Trophoblast cell (in vitro differentiated cells and primary cell): Measurements from ENCODE around the gene KCNT1.

Experiments
- DNase-seq, 2 donors: peaks; one replicate each; pipeline ENCODE4 v3.0.0-alpha.2; 2016
- H2AFZ ChIP-seq: 2 replicates; pipeline ENCODE4 v1.6.1; 2013; ENCODE audit warnings: low read length, moderate library complexity, mild to moderate bottlenecking; ENCODE audit not compliant: insufficient read depth, poor library complexity
- H2AK5ac ChIP-seq: 2 replicates; pipeline ENCODE4 v1.6.1; 2013; ENCODE audit warnings: mild to moderate bottlenecking, low read length
- H2BK120ac ChIP-seq: 2 replicates; pipeline ENCODE4 v1.6.1; 2013; ENCODE audit warnings: low read length, mild to moderate bottlenecking, moderate library complexity; ENCODE audit not compliant: insufficient read depth, poor library complexity
- H2BK12ac ChIP-seq: 2 replicates; pipeline ENCODE4 v1.6.1; 2013; ENCODE audit warnings: mild to moderate bottlenecking, low read length, moderate library complexity
- H2BK5ac ChIP-seq: 2 replicates; pipeline ENCODE4 v1.6.1; 2013; ENCODE audit warnings: low read length, low read depth, moderate library complexity, mild to moderate bottlenecking; ENCODE audit not compliant: poor library complexity
- H3K14ac ChIP-seq: 2 replicates; pipeline ENCODE4 v1.6.1; 2013; ENCODE audit warnings: mild to moderate bottlenecking, low read length
- H3K18ac ChIP-seq: 2 replicates; pipeline ENCODE4 v1.6.1; 2013; ENCODE audit warnings: mild to moderate bottlenecking, low read length
- H3K23ac ChIP-seq: 2 replicates; pipeline ENCODE4 v1.6.1; 2013; ENCODE audit warnings: low read length
- H3K27ac ChIP-seq: 2 replicates; pipeline ENCODE4 v1.5.1; 2013; ENCODE audit warnings: low read depth, mild to moderate bottlenecking, inconsistent platforms, low read length, moderate library complexity
- H3K27me3 ChIP-seq: 2 replicates; pipeline ENCODE4 v1.6.1; 2013; ENCODE audit warnings: inconsistent platforms, mild to moderate bottlenecking, low read length, moderate library complexity; ENCODE audit not compliant: insufficient read depth
- H3K36me3 ChIP-seq, 2 experiments: 1 replicate in 1 of 2; 2 replicates in 1 of 2; pipeline ENCODE4 v1.6.1; 2013; ENCODE audit warnings: low read length in 2 of 2, mild to moderate bottlenecking in 2 of 2, moderate library complexity in 1 of 2; ENCODE audit not compliant: insufficient read depth in 2 of 2, control insufficient read depth in 1 of 2
- H3K4ac ChIP-seq: 2 replicates; pipeline ENCODE4 v1.6.1; 2013; ENCODE audit warnings: low read depth, mild to moderate bottlenecking, low read length, moderate library complexity
- H3K4me1 ChIP-seq, 2 experiments: 1 replicate in 1 of 2; 2 replicates in 1 of 2; pipeline ENCODE4 v1.6.1; 2013; ENCODE audit warnings: low read length in 2 of 2, mild to moderate bottlenecking in 2 of 2, moderate library complexity in 1 of 2; ENCODE audit not compliant: insufficient read depth in 2 of 2, control insufficient read depth in 1 of 2
- H3K4me2 ChIP-seq: 2 replicates; pipeline ENCODE4 v1.6.1; 2013; ENCODE audit warnings: inconsistent platforms, mild to moderate bottlenecking, low read length, moderate library complexity
- H3K4me3 ChIP-seq: 2 replicates; pipeline ENCODE4 v1.5.1; 2013; ENCODE audit warnings: mild to moderate bottlenecking, low read depth, low read length, inconsistent platforms
- H3K79me1 ChIP-seq: one replicate; pipeline ENCODE4 v1.6.1; 2013; ENCODE audit warnings: low read length
- H3K79me2 ChIP-seq: 2 replicates; pipeline ENCODE4 v1.6.1; 2013; ENCODE audit warnings: low read length, mild to moderate bottlenecking; ENCODE audit not compliant: control insufficient read depth, insufficient read depth, poor library complexity
- H3K9ac ChIP-seq: 2 replicates; pipeline ENCODE4 v1.6.1; 2013; ENCODE audit warnings: mild to moderate bottlenecking, low read length
- H3K9me3 ChIP-seq: 2 replicates; pipeline ENCODE4 v1.6.1; 2013; ENCODE audit warnings: low read depth, mild to moderate bottlenecking, control low read depth, inconsistent platforms, low read length; ENCODE audit not compliant: insufficient read depth
- H4K12ac ChIP-seq: 2 replicates; pipeline ENCODE4 v1.6.1; 2013; ENCODE audit warnings: low read depth, mild to moderate bottlenecking, low read length, moderate library complexity
- H4K8ac ChIP-seq: 2 replicates; pipeline ENCODE4 v1.6.1; 2013; ENCODE audit warnings: low read depth, mild to moderate bottlenecking, low read length, moderate library complexity
- H4K91ac ChIP-seq: one replicate; pipeline ENCODE4 v1.6.1; 2013; ENCODE audit warnings: low read depth, mild to moderate bottlenecking, low read length, moderate library complexity
- WGBS: extraction: QIAGEN DNeasy Blood & Tissue Kit; methylation state at CpG from one replicate; pipeline ENCODE4 v1.1.7; 2013; ENCODE audit warnings: missing lambda C conversion rate; ENCODE audit not compliant: insufficient read length, insufficient coverage; ENCODE audit errors: extremely low coverage; 5-methylcytosine and 5-hydroxymethylcytosine counted together

The KCNT1 gene

GRCh38 chr9:135830496-135830895 is 128.5 kb downstream of the KCNT1 start:
- H3K4ac ChIP-seq, result no peak overlapping the region
- H3K36me3 ChIP-seq, result peaks cover 7 to 10% of the 10 kb centered on the region in 2 experiments
- no peak overlapping the region for H3K27ac ChIP-seq
- no peak overlapping the region for H3K4me2 ChIP-seq
- H2AFZ ChIP-seq, result no peak overlapping the region
- no peak overlapping the region for H3K14ac ChIP-seq
- WGBS, result no CpG with 5 or more reads among the region's 1 CpG
- no peaks in the 10 kb centered on the region for H3K79me2 ChIP-seq
- H2BK12ac ChIP-seq, result no peak overlapping the region
- no peak for DNase-seq
- H2BK5ac ChIP-seq, result no peak overlapping the region
- H3K4me3 ChIP-seq, result no peak overlapping the region
- H2AK5ac ChIP-seq, result no peak overlapping the region
- no peaks in the 10 kb centered on the region for H3K4me1 ChIP-seq
- no peaks in the 10 kb centered on the region for H3K27me3 ChIP-seq
- H3K9me3 ChIP-seq, result no peaks in the 10 kb centered on the region
- no peak overlapping the region for H3K18ac ChIP-seq
- no peak overlapping the region for H3K9ac ChIP-seq
- no peak overlapping the region for H2BK120ac ChIP-seq
- no peak overlapping the region for H4K8ac ChIP-seq
- H4K91ac ChIP-seq, result no peak overlapping the region
- no peaks in the 10 kb centered on the region for H3K79me1 ChIP-seq
- H4K12ac ChIP-seq, result no peak overlapping the region
- no peak overlapping the region for H3K23ac ChIP-seq

- no peak overlapping the region for H3K4me2 ChIP-seq
- H2BK12ac ChIP-seq, result no peak overlapping the region
- H3K18ac ChIP-seq, result no peak overlapping the region
- no peak overlapping the region for H3K4ac ChIP-seq
- no peak overlapping the region for H3K27ac ChIP-seq
- H3K23ac ChIP-seq, result no peak overlapping the region
- no peaks in the 10 kb centered on the region for H3K79me2 ChIP-seq
- no peak overlapping the region for H3K4me3 ChIP-seq
- H3K36me3 ChIP-seq, result peaks cover 0 to 11% of the 10 kb centered on the region in 2 experiments
- no peak for DNase-seq
- no peak overlapping the region for H4K12ac ChIP-seq
- H3K4me1 ChIP-seq, result no peaks in the 10 kb centered on the region
- H2AK5ac ChIP-seq, result no peak overlapping the region
- no CpG with 5 or more reads among the region's 3 CpGs for WGBS
- no peak overlapping the region for H2BK5ac ChIP-seq
- no peak overlapping the region for H3K14ac ChIP-seq
- H2AFZ ChIP-seq, result no peak overlapping the region
- no peak overlapping the region for H4K8ac ChIP-seq
- no peak overlapping the region for H2BK120ac ChIP-seq
- H3K79me1 ChIP-seq, result no peaks in the 10 kb centered on the region
- H3K27me3 ChIP-seq, result no peaks in the 10 kb centered on the region
- peaks cover 9% of the 10 kb centered on the region for H3K9me3 ChIP-seq
- no peak overlapping the region for H4K91ac ChIP-seq
- no peak overlapping the region for H3K9ac ChIP-seq
These were observed 131.9 kb downstream of the KCNT1 start for GRCh38 chr9:135833864-135834263.

GRCh38 chr9:135835131-135835530 is 133.1 kb downstream of the KCNT1 start:
- Histone ChIP-seq H3K79me1 (no peaks in the 10 kb centered on the region), H3K27me3 (no peaks in the 10 kb centered on the region), H2AK5ac (no peak overlapping the region), H2BK5ac (no peak overlapping the region), H4K12ac (no peak overlapping the region), H3K4me2 (no peak overlapping the region), H3K18ac (no peak overlapping the region), H3K9ac (no peak overlapping the region), H3K4me1 (no peaks in the 10 kb centered on the region), H2BK120ac (no peak overlapping the region), H3K23ac (no peak overlapping the region), H3K79me2 (no peaks in the 10 kb centered on the region), H3K9me3 (peaks cover 9% of the 10 kb centered on the region), H2AFZ (no peak overlapping the region), H3K14ac (no peak overlapping the region), H4K8ac (no peak overlapping the region), H3K4ac (no peak overlapping the region), H4K91ac (no peak overlapping the region), H2BK12ac (no peak overlapping the region), H3K36me3 (peaks cover 1 to 11% of the 10 kb centered on the region in 2 experiments), H3K27ac (no peak overlapping the region), H3K4me3 (no peak overlapping the region)
- no peak for DNase-seq
- no CpG with 5 or more reads among the region's 10 CpGs for WGBS

- no peaks in the 10 kb centered on the region for H3K27me3 ChIP-seq
- no peak overlapping the region for H3K9ac ChIP-seq
- H3K4me2 ChIP-seq, result no peak overlapping the region
- peaks cover 9% of the 10 kb centered on the region for H3K9me3 ChIP-seq
- no peak overlapping the region for H3K27ac ChIP-seq
- no CpG with 5 or more reads among the region's 11 CpGs for WGBS
- no peak overlapping the region for H4K8ac ChIP-seq
- H3K4me3 ChIP-seq, result no peak overlapping the region
- H3K79me2 ChIP-seq, result no peaks in the 10 kb centered on the region
- no peak overlapping the region for H2AFZ ChIP-seq
- no peak overlapping the region for H3K23ac ChIP-seq
- DNase-seq, result no peak
- H4K12ac ChIP-seq, result no peak overlapping the region
- no peak overlapping the region for H2AK5ac ChIP-seq
- H3K4ac ChIP-seq, result no peak overlapping the region
- no peak overlapping the region for H3K18ac ChIP-seq
- no peaks in the 10 kb centered on the region for H3K79me1 ChIP-seq
- H2BK12ac ChIP-seq, result no peak overlapping the region
- H3K36me3 ChIP-seq, result peaks cover 3 to 15% of the 10 kb centered on the region in 2 experiments
- H2BK120ac ChIP-seq, result no peak overlapping the region
- no peak overlapping the region for H4K91ac ChIP-seq
- no peak overlapping the region for H2BK5ac ChIP-seq
- peaks cover 0 to 4% of the 10 kb centered on the region in 2 experiments for H3K4me1 ChIP-seq
- no peak overlapping the region for H3K14ac ChIP-seq
These were observed 137.5 kb downstream of the KCNT1 start for GRCh38 chr9:135839516-135839915.
